Nephron progenitor cell (in vitro differentiated cells): ENCODE data around the gene LCLAT1.

ENCODE experiments used
- DNase-seq: peaks from one replicate; pipeline ENCODE4 v3.0.0; 2021
- H3K27ac Mint-ChIP-seq: 2 replicates; pipeline ENCODE4 v1.8.0; 2021; ENCODE audit warnings: mild to moderate bottlenecking, moderate library complexity, mixed read lengths
- H3K27me3 Mint-ChIP-seq: 2 replicates; pipeline ENCODE4 v1.8.0; 2021; ENCODE audit warnings: mild to moderate bottlenecking, low read depth, mixed read lengths; ENCODE audit not compliant: poor library complexity
- H3K36me3 Mint-ChIP-seq: 2 replicates; pipeline ENCODE4 v1.8.0; 2021; ENCODE audit warnings: low read depth, mixed read lengths
- H3K4me1 Mint-ChIP-seq: 2 replicates; pipeline ENCODE4 v1.8.0; 2021; ENCODE audit warnings: mixed read lengths
- H3K4me3 Mint-ChIP-seq: 2 replicates; pipeline ENCODE4 v1.8.0; 2021; ENCODE audit warnings: mild to moderate bottlenecking, moderate library complexity, mixed read lengths
- H3K9me3 Mint-ChIP-seq: 2 replicates; pipeline ENCODE4 v1.8.0; 2021; ENCODE audit warnings: mild to moderate bottlenecking, moderate library complexity, mixed read lengths
- TF ChIP-seq, protein P1 (sequence below): fragments of 200-600 bp; sonication (generic); IDR thresholded peaks from 2 replicates; pipeline ENCODE4 v1.5.0; 2021; ENCODE audit warnings: antibody characterized with exemption

Gene LCLAT1

DNA sequence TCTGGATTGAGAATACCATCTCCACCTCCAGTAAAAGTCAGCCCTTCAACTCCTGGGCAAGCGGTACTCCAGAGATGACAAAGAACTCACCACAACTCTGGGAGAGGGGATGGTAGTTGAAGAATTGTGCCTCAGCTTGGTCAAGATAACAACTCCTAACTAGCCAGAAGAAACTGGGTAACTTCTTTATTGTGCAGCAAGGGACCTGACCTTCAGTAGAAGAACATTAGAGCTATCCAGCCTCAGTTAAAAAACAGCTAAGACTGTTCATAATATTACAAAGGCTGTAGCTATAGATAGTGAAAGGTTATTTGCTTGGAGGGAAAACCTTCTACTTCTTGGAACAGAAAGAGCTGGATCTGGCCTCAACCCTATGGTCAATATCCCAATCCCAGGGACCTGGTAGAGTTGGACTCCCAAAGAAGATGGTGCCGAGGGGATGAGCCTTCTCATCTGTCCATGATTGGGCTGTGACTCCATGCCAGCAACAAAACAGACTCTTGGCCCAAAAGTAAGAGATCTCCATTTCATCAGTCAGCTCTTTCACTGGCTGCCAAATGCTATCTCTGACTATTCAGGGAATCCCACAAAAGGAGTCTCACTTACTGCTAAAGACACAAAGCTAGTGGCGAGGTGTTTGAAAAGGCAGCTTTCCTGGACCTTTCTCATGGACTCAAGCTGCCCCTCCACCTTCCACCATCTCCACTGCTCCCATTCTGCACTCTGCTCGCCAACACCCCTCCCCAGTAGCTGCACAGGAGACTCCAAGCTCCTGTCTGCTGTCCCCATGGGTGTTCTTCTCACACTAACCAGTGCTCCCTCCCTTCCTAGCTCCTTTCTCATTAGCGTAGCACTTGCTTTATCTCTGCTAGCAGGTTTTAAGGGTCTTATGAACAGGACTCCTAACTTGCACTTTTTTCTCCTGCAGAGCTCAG, 214.4 kb downstream of the LCLAT1 start:
- Mint-ChIP-seq H3K9me3 (peaks cover 8% of the 10 kb centered on the region), H3K27ac (no peak overlapping the region), H3K4me3 (no peak overlapping the region), H3K27me3 (peaks cover 2% of the 10 kb centered on the region), H3K36me3 (no peaks in the 10 kb centered on the region), H3K4me1 (no peaks in the 10 kb centered on the region)
- TF ChIP-seq, protein P1, sequence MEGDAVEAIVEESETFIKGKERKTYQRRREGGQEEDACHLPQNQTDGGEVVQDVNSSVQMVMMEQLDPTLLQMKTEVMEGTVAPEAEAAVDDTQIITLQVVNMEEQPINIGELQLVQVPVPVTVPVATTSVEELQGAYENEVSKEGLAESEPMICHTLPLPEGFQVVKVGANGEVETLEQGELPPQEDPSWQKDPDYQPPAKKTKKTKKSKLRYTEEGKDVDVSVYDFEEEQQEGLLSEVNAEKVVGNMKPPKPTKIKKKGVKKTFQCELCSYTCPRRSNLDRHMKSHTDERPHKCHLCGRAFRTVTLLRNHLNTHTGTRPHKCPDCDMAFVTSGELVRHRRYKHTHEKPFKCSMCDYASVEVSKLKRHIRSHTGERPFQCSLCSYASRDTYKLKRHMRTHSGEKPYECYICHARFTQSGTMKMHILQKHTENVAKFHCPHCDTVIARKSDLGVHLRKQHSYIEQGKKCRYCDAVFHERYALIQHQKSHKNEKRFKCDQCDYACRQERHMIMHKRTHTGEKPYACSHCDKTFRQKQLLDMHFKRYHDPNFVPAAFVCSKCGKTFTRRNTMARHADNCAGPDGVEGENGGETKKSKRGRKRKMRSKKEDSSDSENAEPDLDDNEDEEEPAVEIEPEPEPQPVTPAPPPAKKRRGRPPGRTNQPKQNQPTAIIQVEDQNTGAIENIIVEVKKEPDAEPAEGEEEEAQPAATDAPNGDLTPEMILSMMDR: no peak
- DNase-seq: no peak

DNA sequence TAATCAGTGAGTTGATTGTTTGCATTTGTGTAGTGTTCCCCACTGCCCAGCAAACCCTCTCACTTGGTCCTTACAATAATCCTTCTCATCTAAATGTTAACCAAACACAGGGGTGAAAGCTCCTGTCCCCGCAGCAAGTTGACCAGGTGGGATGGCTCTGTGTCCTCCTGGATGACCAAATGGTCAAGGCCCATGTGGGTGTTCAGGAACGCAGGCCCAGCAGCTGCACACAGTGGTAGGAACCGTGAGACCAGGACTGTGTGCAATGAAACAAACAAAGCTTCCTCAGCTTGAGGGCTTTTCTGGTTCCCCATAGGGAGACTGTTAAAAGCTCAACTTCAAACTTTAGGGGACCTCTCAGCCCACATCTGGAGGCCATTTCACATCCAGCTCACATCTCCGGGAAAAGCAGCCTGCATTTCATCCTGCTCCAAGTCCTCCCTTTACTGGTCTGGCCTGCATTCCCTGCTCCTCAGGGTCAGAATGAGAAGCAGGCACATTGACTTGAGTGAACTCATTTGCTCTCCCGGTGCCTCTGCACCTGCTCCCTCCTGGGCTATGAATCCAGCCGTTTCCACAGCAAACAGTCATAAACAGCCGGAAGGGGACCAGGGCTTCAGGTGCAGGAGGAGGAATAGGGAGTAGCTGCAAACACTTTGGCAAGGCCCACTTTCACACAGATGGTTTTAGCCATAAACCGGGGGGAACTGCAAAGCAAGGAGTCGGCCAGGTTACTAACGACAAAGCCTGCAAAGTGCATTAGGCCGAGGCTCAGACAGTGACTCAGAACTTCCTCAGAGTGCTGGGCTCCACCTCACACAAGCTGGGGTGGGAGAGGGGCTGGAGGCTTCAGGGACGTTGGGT, 215.5 kb downstream of the LCLAT1 start:
- H3K36me3 Mint-ChIP-seq: peaks cover 2% of the 10 kb centered on the region
- no peak overlapping the region for H3K27ac Mint-ChIP-seq
- TF ChIP-seq, protein P1: no peak
- no peaks in the 10 kb centered on the region for H3K4me1 Mint-ChIP-seq
- DNase-seq: no peak
- no peak overlapping the region for H3K4me3 Mint-ChIP-seq
- peaks cover 19% of the 10 kb centered on the region for H3K9me3 Mint-ChIP-seq
- peaks cover 2% of the 10 kb centered on the region for H3K27me3 Mint-ChIP-seq

DNA sequence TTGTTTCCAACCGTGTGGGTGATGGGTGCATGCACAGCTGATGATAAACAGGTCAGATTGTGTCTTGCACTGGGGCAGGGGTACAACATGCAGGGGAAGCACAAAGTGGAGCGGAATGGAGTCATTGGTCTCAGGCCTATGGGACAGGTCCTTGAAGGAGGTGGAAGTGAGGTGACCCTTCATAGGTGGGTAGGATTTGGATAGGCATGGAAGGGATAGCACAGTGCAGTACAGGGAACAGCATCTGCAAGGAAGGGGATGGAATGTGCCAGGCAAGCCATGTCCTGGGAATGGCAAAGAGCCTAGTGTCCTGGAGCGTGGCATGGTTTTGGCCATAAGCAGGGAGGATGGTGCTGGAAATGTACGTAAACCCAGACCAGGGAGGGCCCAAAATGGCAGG, 216.3 kb downstream of the LCLAT1 start:
- H3K36me3 Mint-ChIP-seq: peaks cover 7% of the 10 kb centered on the region
- H3K27me3 Mint-ChIP-seq: peaks cover 2% of the 10 kb centered on the region
- H3K27ac Mint-ChIP-seq: no peak overlapping the region
- TF ChIP-seq, protein P1: no peak
- no peaks in the 10 kb centered on the region for H3K4me1 Mint-ChIP-seq
- H3K4me3 Mint-ChIP-seq: no peak overlapping the region
- H3K9me3 Mint-ChIP-seq: peaks cover 25% of the 10 kb centered on the region
- DNase-seq: no peak

DNA sequence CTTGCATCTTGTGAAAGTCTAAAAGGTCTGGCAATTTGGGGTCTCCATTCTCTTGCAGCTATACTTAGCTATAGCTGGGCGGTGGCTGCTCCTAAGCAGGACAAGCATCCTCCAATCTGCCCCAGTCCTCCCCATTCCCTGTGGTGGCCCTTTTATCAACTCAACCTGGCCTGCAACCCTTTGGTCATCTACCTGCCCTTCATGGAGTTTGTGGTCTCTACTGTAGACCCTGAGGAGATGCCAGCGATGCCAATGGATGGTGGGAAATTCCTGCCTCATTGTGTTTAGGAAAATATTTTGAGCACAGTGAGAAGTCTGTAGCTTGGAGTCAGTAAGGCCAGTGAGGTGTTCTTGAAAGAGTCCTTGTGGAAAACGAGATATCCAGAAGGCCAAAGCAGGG, 216.8 kb downstream of the LCLAT1 start:
- Mint-ChIP-seq H3K36me3 (peaks cover 11% of the 10 kb centered on the region), H3K27ac (no peak overlapping the region), H3K27me3 (peaks cover 2% of the 10 kb centered on the region), H3K9me3 (peaks cover 30% of the 10 kb centered on the region), H3K4me1 (no peaks in the 10 kb centered on the region), H3K4me3 (no peak overlapping the region)
- TF ChIP-seq, protein P1: no peak
- no peak for DNase-seq

DNA sequence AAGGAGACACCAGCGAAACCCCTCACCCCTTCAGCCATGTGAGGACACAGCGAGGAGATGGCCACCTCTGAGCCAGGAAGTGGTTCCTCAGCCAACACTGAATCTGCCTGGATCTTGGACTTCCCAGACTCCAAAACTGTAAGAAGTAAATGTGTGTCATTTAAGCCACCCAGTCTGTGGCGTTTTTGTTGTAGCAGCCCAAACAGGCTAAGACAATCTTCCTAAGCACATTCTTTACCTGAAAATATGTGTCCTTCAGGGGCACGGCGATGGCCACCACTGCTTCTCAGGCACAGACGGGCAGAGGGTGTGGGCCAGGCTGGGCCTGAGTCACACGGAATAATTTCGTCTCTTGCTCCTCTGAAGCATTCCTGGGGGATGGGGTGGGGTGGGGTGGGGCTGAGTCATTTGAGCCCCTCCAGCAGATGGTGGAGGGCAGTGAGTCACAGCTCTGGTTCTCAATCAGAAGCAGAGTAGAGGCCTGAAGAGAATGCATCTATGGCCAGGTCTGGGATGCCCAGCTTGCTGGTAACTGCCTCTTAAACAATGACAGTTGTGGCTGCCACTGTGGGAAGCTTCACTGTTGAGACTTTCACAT, 217.8 kb downstream of the LCLAT1 start:
- DNase-seq: no peak

More for the DNA sequence above, 217.8 kb downstream of the LCLAT1 start:
- no peak overlapping the region for H3K4me3 Mint-ChIP-seq
- no peaks in the 10 kb centered on the region for H3K27me3 Mint-ChIP-seq
- peaks cover 41% of the 10 kb centered on the region for H3K9me3 Mint-ChIP-seq
- peaks cover 22% of the 10 kb centered on the region for H3K36me3 Mint-ChIP-seq
- no peak overlapping the region for H3K27ac Mint-ChIP-seq
- TF ChIP-seq, protein P1: no peak
- H3K4me1 Mint-ChIP-seq: no peaks in the 10 kb centered on the region
